ENCODE results near the gene TTC7B. TPM values are rescaled to one million over a fixed set of nuclear protein-coding genes. Genes with fewer than 3 reads are reported as not detected.

The TTC7B gene
- total RNA-seq, 4 donors from 2014 or later, result 31.0 to 49.7 (median 45.1) TPM

- TF ChIP-seq CTCF (IDR thresholded peaks at IDR 0.05; ENCODE audit: low read depth), result no peak
Measured at GRCh38 chr14:90692061-90692460, 124.2 kb downstream of the TTC7B start.

- TF ChIP-seq CTCF (IDR thresholded peaks at IDR 0.05; ENCODE audit: low read depth), result no peak
Measured at GRCh38 chr14:90691627-90692026, 124.6 kb downstream of the TTC7B start.

GRCh38 chr14:90687680-90688079 is 128.6 kb downstream of the TTC7B start:
- TF ChIP-seq CTCF (IDR thresholded peaks at IDR 0.05; ENCODE audit: low read depth), result no peak

GRCh38 chr14:90682615-90683014 is 133.6 kb downstream of the TTC7B start:
- TF ChIP-seq CTCF (IDR thresholded peaks at IDR 0.05; ENCODE audit: low read depth), result no peak

GRCh38 chr14:90681929-90682328 is 134.3 kb downstream of the TTC7B start:
- TF ChIP-seq CTCF (IDR thresholded peaks at IDR 0.05; ENCODE audit: low read depth), result no peak

- TF ChIP-seq CTCF (IDR thresholded peaks at IDR 0.05; ENCODE audit: low read depth), result no peak
Measured at GRCh38 chr14:90678846-90679362, 137.3 kb downstream of the TTC7B start.

GRCh38 chr14:90678420-90678819 is 137.8 kb downstream of the TTC7B start:
- TF ChIP-seq CTCF (IDR thresholded peaks at IDR 0.05; ENCODE audit: low read depth), result no peak

Measured in subcutaneous adipose tissue (tissue), 4 donors.